Vagina (tissue), 2 donors: ENCODE results near the gene GNAT2. TPM values are rescaled to one million over a fixed set of nuclear protein-coding genes. Genes with fewer than 3 reads are reported as not detected.

Experiments used
- DNase-seq, 2 donors: peaks; one replicate each; pipeline ENCODE4 v3.0.0-alpha.2; 2017; ENCODE audit errors: extremely low spot score in 2 of 2
- H3K27ac ChIP-seq: fragments of 200-600 bp; sonication (generic); one replicate; pipeline ENCODE4 v1.5.1; 2019
- H3K27me3 ChIP-seq: fragments of 200-600 bp; sonication (generic); one replicate; pipeline ENCODE4 v1.5.1; 2019
- H3K36me3 ChIP-seq, 2 donors: fragments of 200-600 bp; sonication (generic); one replicate each; pipeline ENCODE4 v1.5.1; 2017 to 2019
- H3K4me1 ChIP-seq: fragments of 200-600 bp; sonication (generic); one replicate; pipeline ENCODE4 v1.5.1; 2019
- H3K4me3 ChIP-seq, 2 donors: fragments of 200-600 bp; sonication (generic); 1 replicate in 1 of 2; 2 replicates in 1 of 2; pipeline ENCODE4 v1.5.1; 2016 to 2019
- H3K9me3 ChIP-seq: fragments of 200-600 bp; sonication (generic); one replicate; pipeline ENCODE4 v1.5.1; 2019
- CTCF ChIP-seq, 3 experiments: fragments of 450-650 bp in 2 of 3; fragments of 200-600 bp in 1 of 3; sonication (generic) in 1 of 3; IDR thresholded peaks; one replicate each; pipeline ENCODE4 v1.5.1; 2017 to 2019; ENCODE audit warnings: antibody characterized with exemption in 3 of 3, mild to moderate bottlenecking in 2 of 3, moderate library complexity in 2 of 3
- POLR2A ChIP-seq, 2 donors: fragments of 450-650 bp; IDR thresholded peaks; one replicate each; pipeline ENCODE4 v1.6.1; 2017; ENCODE audit warnings: antibody characterized with exemption in 2 of 2, mild to moderate bottlenecking in 2 of 2, moderate library complexity in 2 of 2
- POLR2AphosphoS5 ChIP-seq, 2 donors: sonication (generic); formaldehyde crosslinking; IDR thresholded peaks; one replicate each; pipeline ENCODE4 v1.9.0; 2017; ENCODE audit warnings: antibody characterized with exemption in 2 of 2, mild to moderate bottlenecking in 2 of 2, low read depth in 1 of 2; ENCODE audit not compliant: insufficient read depth in 1 of 2
- intact Hi-C: fragments of 100-400 bp; cut with DNase I; formaldehyde crosslinking; loops from one replicate; pipeline ENCODE4 v1.15.1; 2023
- total RNA-seq: library from RNA; depleted of rRNA; stranded (reverse); fragments of >200 nt; gene quantifications from one replicate; pipeline ENCODE4 v1.2.3, GENCODE V29; 2016

Gene GNAT2
- total RNA-seq, 1 donor from 2014 or later = not detected

GRCh38 chr1:109598156-109598555, 21.3 kb downstream of the GNAT2 start:
- H3K4me1 ChIP-seq = no peaks in the 10 kb centered on the region
- no peak overlapping the region for H3K27ac ChIP-seq
- no peaks in the 10 kb centered on the region for H3K27me3 ChIP-seq
- TF ChIP-seq POLR2AphosphoS5 (IDR thresholded peaks at IDR 0.05; ENCODE audit: insufficient read depth in 1 of 2, low read depth in 1 of 2) (no peak), POLR2A (IDR thresholded peaks at IDR 0.05) (no peak), CTCF (IDR thresholded peaks at IDR 0.05) (no peak)
- no peak for DNase-seq
- H3K4me3 ChIP-seq = no peak overlapping the region
- intact Hi-C loops = no loop called here
- H3K36me3 ChIP-seq = peaks cover 0 to 2% of the 10 kb centered on the region in 2 donors
- no peaks in the 10 kb centered on the region for H3K9me3 ChIP-seq

GRCh38 chr1:109595531-109595930, 23.9 kb downstream of the GNAT2 start:
- H3K27me3 ChIP-seq = no peaks in the 10 kb centered on the region
- no peak for DNase-seq
- H3K4me3 ChIP-seq = no peak overlapping the region
- peaks cover 0 to 17% of the 10 kb centered on the region in 2 donors for H3K36me3 ChIP-seq
- no peaks in the 10 kb centered on the region for H3K4me1 ChIP-seq
- no peak overlapping the region for H3K27ac ChIP-seq
- TF ChIP-seq POLR2AphosphoS5 (IDR thresholded peaks at IDR 0.05; ENCODE audit: insufficient read depth in 1 of 2, low read depth in 1 of 2) (no peak), CTCF (IDR thresholded peaks at IDR 0.05) (no peak)
- no peaks in the 10 kb centered on the region for H3K9me3 ChIP-seq
- intact Hi-C loops = no loop called here

- Histone ChIP-seq H3K4me1 (no peaks in the 10 kb centered on the region), H3K9me3 (no peaks in the 10 kb centered on the region), H3K27ac (no peak overlapping the region), H3K4me3 (no peak overlapping the region), H3K36me3 (peaks cover 0 to 36% of the 10 kb centered on the region in 2 donors), H3K27me3 (no peaks in the 10 kb centered on the region)
- no peak for TF ChIP-seq POLR2AphosphoS5 (IDR thresholded peaks at IDR 0.05; ENCODE audit: insufficient read depth in 1 of 2, low read depth in 1 of 2)
- TF ChIP-seq CTCF (IDR thresholded peaks at IDR 0.05) = no peak
- TF ChIP-seq POLR2A (IDR thresholded peaks at IDR 0.05) = no peak
- intact Hi-C loops = no loop called here
- DNase-seq = no peak
Observed at GRCh38 chr1:109592916-109593315, 26.5 kb downstream of the GNAT2 start.

GRCh38 chr1:109589679-109590078, 29.7 kb downstream of the GNAT2 start:
- Histone ChIP-seq H3K4me1 (no peaks in the 10 kb centered on the region), H3K4me3 (no peak overlapping the region), H3K9me3 (no peaks in the 10 kb centered on the region), H3K27me3 (no peaks in the 10 kb centered on the region), H3K36me3 (peaks cover 0 to 67% of the 10 kb centered on the region in 2 donors), H3K27ac (no peak overlapping the region)
- TF ChIP-seq POLR2AphosphoS5 (IDR thresholded peaks at IDR 0.05; ENCODE audit: insufficient read depth in 1 of 2, low read depth in 1 of 2) (no peak), CTCF (IDR thresholded peaks at IDR 0.05) (no peak), POLR2A (IDR thresholded peaks at IDR 0.05) (no peak)
- DNase-seq = no peak
- intact Hi-C loops = no loop called here

GRCh38 chr1:109589177-109589576, 30.2 kb downstream of the GNAT2 start:
- no peak for TF ChIP-seq POLR2A (IDR thresholded peaks at IDR 0.05)
- no peak for TF ChIP-seq POLR2AphosphoS5 (IDR thresholded peaks at IDR 0.05; ENCODE audit: insufficient read depth in 1 of 2, low read depth in 1 of 2)
- no peak for TF ChIP-seq CTCF (IDR thresholded peaks at IDR 0.05)
- Histone ChIP-seq H3K4me3 (no peak overlapping the region), H3K27me3 (no peaks in the 10 kb centered on the region), H3K4me1 (no peaks in the 10 kb centered on the region), H3K27ac (no peak overlapping the region), H3K9me3 (no peaks in the 10 kb centered on the region), H3K36me3 (peaks cover under 1 to 70% of the 10 kb centered on the region in 2 donors)
- DNase-seq = no peak
- intact Hi-C loops = no loop called here
